HTR-8/SVneo (cell line): Measurements from ENCODE around the gene PTPA.

Experiments
- DNase-seq: peaks from one replicate; pipeline ENCODE4 v3.0.0; 2011; ENCODE audit warnings: low spot score, mixed read lengths; ENCODE audit not compliant: insufficient read length
- FAIRE-seq: peaks from 2 replicates; lab custom pipeline; 2011; peaks lifted over from hg19 to GRCh38; lab: Jason Lieb, UNC

PTPA gene

DNA sequence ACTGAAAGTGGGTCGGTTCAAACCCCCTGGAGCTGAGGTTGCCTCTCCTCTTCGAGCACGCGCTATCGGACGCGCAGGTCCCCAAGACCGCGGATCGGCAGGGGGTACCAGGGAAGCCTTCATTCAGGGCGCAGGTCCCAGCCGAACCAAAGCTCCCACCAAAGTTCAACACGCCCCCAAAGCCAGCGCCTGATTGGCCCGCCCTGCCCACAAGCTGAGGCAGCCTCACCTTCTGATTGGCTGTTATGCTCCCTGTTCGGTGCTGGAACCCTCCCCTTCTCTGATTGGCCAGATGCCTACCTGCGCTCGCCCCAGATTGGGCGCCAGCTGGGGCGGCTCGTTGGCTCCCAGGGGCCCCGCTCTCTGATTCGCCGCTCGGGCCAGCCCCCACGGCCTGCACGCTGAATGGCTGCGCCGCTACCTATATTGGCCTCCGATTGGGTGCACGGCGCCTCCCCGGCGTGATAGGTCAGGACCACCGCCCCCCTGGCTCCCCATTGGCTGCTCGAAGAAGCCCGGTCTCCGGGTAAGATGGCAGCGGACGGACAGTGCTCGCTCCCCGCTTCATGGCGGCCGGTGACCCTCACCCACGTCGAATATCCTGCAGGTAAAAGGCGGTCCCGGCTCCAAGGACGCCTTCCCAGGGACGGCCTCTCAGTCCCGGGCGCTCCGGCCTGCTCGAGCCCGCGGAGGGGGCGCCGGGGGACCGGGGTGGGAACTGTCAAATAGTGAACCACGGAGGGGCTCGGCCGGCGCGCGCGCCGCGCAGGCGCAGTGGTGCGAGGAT, 30.4 kb upstream of the PTPA start, which contains the start of gene DOLPP1:
Gene DOLPP1, plus strand, starts transcription at position 511 of the 787 bp plus-strand sequence. Its CDS starts 21 bp downstream, at position 532.
- FAIRE-seq (peak; percentile 85), DNase-seq (peak; percentile 98)

DNA sequence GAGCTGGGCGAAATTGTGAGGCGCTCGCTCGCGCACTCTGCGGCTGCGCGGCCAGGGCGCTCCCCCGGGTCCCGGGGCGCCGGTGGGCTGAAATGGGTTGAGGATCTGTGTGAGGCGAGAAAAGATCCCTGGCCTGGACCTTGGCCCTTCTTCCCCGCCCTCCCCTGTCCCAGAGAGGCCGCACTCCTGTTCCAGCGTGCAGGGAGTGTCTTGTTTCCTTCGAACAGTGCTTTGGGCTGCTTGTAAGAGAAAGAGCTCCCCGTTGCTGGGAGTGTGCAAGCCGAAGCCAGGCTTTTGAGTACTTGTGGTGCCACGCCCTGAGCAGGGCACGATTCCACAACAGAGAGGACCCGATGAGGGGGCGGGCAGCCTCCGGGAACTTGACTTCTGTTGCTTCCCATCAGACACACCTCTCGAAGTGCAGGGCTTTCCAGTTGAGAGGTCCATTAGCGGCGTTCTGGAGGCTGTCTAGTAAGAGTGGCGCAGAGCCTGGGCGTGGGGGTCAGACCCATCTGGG, 29.8 kb upstream of the PTPA start:
- FAIRE-seq: no peak
- DNase-seq: no peak

- no peak for FAIRE-seq
Observed at GRCh38 chr9:129084087-129084486, 27.1 kb upstream of the PTPA start.

GRCh38 chr9:129089246-129089645, 22.0 kb upstream of the PTPA start:
- FAIRE-seq: no peak
- DNase-seq: no peak

More at GRCh38 chr9:129084087-129084486, 27.1 kb upstream of the PTPA start:
- DNase-seq: no peak

GRCh38 chr9:129093602-129094386, 17.4 kb upstream of the PTPA start:
- no peak for DNase-seq
- no peak for FAIRE-seq

- FAIRE-seq (no peak), DNase-seq (no peak)
Observed at GRCh38 chr9:129094387-129095169, 16.6 kb upstream of the PTPA start.

GRCh38 chr9:129095170-129095667, 16.0 kb upstream of the PTPA start:
- DNase-seq: no peak
- no peak for FAIRE-seq

DNA sequence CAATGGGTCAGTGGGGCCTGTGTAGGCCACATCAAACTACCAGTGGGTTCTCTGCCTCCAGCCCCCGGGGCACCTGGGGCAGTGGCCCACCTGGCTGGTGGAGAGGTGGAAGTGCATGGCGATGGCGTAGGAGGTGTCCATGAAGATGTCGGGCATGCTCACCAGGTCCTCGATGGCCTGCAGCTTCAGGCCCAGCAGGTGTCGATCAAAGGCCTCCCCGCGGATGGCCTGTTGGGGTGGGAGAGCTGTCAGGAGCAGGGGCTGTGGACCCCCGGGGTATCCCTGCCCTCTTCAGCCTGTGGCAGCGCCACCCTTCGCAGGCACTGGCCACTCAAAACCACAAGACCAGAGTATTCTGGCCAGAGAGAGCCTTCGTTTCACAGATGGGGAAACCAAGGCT, 15.3 kb upstream of the PTPA start:
- no peak for DNase-seq
- no peak for FAIRE-seq

GRCh38 chr9:129097671-129098306, 13.4 kb upstream of the PTPA start:
- FAIRE-seq: no peak

GRCh38 chr9:129098328-129098727, 12.9 kb upstream of the PTPA start:
- DNase-seq: no peak

More at GRCh38 chr9:129097671-129098306, 13.4 kb upstream of the PTPA start:
- DNase-seq: no peak

DNA sequence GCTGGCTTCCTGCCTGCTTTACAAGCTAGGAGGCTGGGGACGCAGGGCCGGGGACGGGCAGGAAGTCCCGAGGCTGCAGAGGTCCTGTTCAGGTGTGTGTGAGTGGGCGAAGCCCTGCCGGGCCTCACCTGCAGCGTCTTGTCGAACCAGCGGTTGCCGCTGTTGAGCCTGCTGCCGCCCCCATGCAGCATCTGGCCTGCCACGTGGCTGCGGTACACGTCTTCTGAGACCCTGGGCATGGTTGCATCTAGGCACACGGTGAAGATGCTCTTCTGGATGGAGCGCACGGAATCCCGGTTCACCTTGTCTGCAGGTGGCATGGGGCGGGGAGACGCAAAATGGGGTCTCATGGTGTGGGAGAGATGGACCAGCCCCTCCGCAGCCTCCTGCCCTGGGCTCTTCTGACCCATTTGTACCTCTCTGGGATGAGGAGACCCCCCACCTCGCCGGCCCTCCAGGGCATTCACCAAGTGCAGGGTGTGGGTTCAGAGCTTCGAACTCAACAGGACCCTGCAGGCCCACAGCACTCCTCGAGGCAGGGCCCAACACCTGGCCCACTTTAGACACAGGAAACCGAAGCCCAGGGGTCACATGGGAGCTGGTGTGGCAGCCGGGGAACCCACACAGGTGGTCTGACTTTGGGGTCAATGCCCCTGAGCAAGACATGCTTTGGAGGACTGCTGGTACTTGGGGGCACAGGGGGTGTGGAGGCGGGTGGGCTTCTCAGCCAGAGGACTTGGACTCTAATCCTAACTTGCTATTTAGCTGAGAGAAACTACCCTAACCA, 10.6 kb upstream of the PTPA start:
- no peak for DNase-seq
- FAIRE-seq: no peak

More at GRCh38 chr9:129098328-129098727, 12.9 kb upstream of the PTPA start:
- no peak for FAIRE-seq

- FAIRE-seq: no peak
- no peak for DNase-seq
Observed at GRCh38 chr9:129101279-129101678, 9.9 kb upstream of the PTPA start.

DNA sequence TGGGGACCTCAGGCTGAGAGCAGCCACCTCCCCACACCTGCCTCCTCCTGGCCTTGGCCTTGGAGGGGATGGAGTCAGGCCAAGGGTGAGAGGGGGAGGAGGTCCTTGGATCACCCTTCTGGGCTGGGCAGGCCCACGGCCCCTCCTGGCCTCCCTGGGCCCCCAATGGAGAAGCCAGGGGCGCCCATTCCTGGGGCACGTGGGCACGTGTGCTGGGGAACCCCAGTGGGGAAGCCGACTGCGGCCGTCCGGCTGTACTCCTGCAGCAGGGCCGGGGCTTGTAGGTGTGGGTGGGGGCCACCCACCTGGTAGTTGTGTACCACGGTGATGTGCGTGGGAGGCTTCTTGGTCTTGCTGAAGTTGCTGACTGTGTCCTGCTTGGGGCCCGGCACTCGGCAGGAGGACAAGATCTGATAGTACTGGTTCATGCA, 9.1 kb upstream of the PTPA start:
- no peak for DNase-seq
- FAIRE-seq: no peak

GRCh38 chr9:129102791-129103594, 8.2 kb upstream of the PTPA start:
- FAIRE-seq (no peak), DNase-seq (peak; percentile 45)

- FAIRE-seq (no peak), DNase-seq (no peak)
Observed at GRCh38 chr9:129103595-129103965, 7.6 kb upstream of the PTPA start.

DNA sequence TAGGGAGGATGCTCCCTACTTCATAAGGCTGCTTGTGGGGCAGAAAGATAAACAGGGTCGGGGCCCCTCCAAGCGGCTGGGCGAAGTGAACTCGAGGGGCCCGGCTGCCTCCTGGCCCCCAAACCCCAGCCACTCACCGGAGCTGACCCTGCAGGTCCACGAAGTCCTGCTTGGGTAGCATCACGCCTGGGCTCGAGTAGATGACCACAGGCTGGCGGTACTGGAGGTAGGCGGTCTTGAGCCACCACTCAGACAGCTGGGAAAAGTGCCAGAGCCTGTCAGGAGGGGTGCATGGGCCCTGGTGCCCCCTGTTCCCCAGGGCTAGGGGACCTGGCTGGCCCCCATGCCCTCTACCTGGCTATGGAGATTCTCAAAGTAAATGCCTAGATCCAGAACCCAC, 7.2 kb upstream of the PTPA start:
- FAIRE-seq (no peak), DNase-seq (no peak)

- DNase-seq: no peak
- no peak for FAIRE-seq
Observed at GRCh38 chr9:129105857-129106694, 5.1 kb upstream of the PTPA start.
